HG02938 (cell line): ENCODE results near the gene B4GALNT3.

ENCODE experiments used
- ATAC-seq: cut with Tn5 transposase; IDR thresholded peaks from one replicate; pipeline ENCODE4 v1.9.1; 2021; ENCODE audit warnings: mild to moderate bottlenecking, moderate library complexity; ENCODE audit not compliant: unreplicated experiment

Gene B4GALNT3

GRCh38 chr12:536751-537245 is 77.1 kb downstream of the B4GALNT3 start:
- ATAC-seq: no peak

GRCh38 chr12:537772-538171 is 78.0 kb downstream of the B4GALNT3 start:
- ATAC-seq: no peak

GRCh38 chr12:538731-539539 is 79.2 kb downstream of the B4GALNT3 start:
- ATAC-seq: no peak

- no peak for ATAC-seq
Measured at GRCh38 chr12:539540-540310, 80.0 kb downstream of the B4GALNT3 start.

- ATAC-seq: no peak
Measured at GRCh38 chr12:541676-542324, 82.1 kb downstream of the B4GALNT3 start.

GRCh38 chr12:542395-543113 is 82.8 kb downstream of the B4GALNT3 start:
- no peak for ATAC-seq

- no peak for ATAC-seq
Measured at GRCh38 chr12:543114-543451, 83.3 kb downstream of the B4GALNT3 start.

GRCh38 chr12:544142-544541 is 84.4 kb downstream of the B4GALNT3 start:
- no peak for ATAC-seq

GRCh38 chr12:544941-545635 is 85.3 kb downstream of the B4GALNT3 start:
- no peak for ATAC-seq

GRCh38 chr12:545835-546234 is 86.1 kb downstream of the B4GALNT3 start:
- ATAC-seq: no peak

GRCh38 chr12:546265-546919 is 86.7 kb downstream of the B4GALNT3 start:
- ATAC-seq: no peak

GRCh38 chr12:546920-547845 is 87.4 kb downstream of the B4GALNT3 start:
- ATAC-seq: no peak

GRCh38 chr12:547883-548470 is 88.2 kb downstream of the B4GALNT3 start:
- no peak for ATAC-seq

- no peak for ATAC-seq
Measured at GRCh38 chr12:549476-550082, 89.8 kb downstream of the B4GALNT3 start.

GRCh38 chr12:550473-551260 is 90.9 kb downstream of the B4GALNT3 start:
- ATAC-seq: no peak

- no peak for ATAC-seq
Measured at GRCh38 chr12:552466-552865, 92.7 kb downstream of the B4GALNT3 start.
